ENCODE data around the gene SHC3.

The SHC3 gene

DNA sequence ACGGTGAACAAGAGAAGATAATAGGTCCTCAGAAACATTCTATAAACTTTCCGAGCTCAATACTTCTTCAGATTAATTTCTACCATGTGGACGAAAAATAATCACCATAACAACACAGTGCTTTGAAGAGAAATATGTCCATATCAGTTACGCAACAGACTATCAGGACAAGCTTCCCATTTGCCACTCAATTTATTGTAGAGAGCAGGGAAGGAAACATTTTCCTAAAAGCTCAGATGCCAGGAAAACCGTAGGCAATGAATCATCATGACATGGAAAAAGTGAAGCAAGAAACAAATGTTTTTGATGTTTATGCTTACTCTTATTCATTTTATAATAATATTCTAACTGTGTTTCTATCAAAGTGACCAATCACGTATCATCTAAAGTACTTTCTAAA lies 99.8 kb downstream of the SHC3 start:
- no peak overlapping the region for H3K4me3 ChIP-seq (ENCODE audit: control insufficient read depth, low read depth, low read length)
- TF ChIP-seq, protein P1, sequence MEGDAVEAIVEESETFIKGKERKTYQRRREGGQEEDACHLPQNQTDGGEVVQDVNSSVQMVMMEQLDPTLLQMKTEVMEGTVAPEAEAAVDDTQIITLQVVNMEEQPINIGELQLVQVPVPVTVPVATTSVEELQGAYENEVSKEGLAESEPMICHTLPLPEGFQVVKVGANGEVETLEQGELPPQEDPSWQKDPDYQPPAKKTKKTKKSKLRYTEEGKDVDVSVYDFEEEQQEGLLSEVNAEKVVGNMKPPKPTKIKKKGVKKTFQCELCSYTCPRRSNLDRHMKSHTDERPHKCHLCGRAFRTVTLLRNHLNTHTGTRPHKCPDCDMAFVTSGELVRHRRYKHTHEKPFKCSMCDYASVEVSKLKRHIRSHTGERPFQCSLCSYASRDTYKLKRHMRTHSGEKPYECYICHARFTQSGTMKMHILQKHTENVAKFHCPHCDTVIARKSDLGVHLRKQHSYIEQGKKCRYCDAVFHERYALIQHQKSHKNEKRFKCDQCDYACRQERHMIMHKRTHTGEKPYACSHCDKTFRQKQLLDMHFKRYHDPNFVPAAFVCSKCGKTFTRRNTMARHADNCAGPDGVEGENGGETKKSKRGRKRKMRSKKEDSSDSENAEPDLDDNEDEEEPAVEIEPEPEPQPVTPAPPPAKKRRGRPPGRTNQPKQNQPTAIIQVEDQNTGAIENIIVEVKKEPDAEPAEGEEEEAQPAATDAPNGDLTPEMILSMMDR (IDR thresholded peaks at IDR 0.05; ENCODE audit: control insufficient read depth, insufficient read depth, low read depth, low read length, missing control alignments): no peak
- DNase-seq (ENCODE audit: low read depth): peak; percentile 31

DNA sequence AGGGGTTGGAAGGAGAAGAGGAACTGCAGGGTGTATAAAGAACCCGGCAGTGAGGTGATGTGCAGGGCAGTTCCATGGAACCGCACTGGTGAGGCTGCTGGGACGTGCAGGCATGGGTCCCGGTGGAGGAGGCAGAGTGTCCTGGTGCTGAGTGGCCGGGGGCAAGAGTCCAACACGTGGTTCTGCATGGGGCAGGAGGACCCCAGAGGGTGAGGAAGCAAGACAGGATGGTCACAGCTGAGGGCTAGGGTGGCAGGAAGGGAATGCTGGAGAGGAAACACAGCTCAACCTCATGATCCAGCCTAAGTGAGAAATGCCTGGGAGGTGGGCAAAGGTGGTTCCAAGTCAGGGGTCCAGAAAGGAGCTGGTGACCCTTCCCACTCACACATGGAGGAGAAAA lies 100.2 kb downstream of the SHC3 start:
- DNase-seq (ENCODE audit: low read depth): no peak
- TF ChIP-seq, protein P1 (IDR thresholded peaks at IDR 0.05; ENCODE audit: control insufficient read depth, insufficient read depth, low read depth, low read length, missing control alignments): no peak
- no peak overlapping the region for H3K4me3 ChIP-seq (ENCODE audit: control insufficient read depth, low read depth, low read length)

DNA sequence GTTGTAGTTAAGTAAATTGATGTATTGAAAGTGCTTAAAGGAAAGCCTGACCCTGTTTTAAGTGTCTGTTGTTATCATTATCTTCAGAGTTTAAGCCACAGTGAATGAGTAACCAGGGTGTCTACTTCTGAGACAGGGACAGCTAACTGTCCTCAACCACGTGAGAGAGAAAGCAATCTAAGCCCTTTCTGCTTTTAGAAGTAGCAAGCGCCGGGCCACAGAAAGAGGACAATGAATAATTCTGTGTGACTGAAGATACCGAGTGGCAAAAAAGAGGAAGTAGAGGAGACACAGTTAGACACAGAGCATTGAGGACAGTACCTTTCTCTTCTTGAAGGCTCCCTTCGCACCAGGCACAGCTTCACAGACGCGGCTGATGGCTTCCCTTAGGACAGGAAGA lies 101.1 kb downstream of the SHC3 start:
- no peak for DNase-seq (ENCODE audit: low read depth)
- H3K4me3 ChIP-seq (ENCODE audit: control insufficient read depth, low read depth, low read length): no peak overlapping the region
- TF ChIP-seq, protein P1 (IDR thresholded peaks at IDR 0.05; ENCODE audit: control insufficient read depth, insufficient read depth, low read depth, low read length, missing control alignments): no peak

DNA sequence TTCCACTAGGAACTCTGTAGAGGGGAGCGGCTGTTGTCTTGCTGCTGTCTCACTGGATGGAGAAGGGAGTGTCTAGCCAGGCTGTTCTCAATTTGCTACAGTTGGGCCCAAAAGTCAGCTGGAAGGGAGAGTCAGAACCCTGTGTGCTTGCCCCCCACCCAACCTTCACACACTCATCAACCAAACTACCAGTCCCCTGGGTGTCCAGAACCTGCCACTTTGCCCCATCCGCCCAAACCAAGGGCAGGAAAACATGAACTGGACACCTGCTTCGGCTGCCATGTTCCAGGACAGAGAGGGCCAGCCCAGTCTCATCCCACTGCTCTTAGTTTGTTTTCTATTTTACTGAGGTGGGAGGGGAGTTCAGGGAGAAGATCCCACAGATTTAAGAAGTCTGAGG lies 105.2 kb downstream of the SHC3 start:
- no peak overlapping the region for H3K4me3 ChIP-seq (ENCODE audit: control insufficient read depth, low read depth, low read length)
- no peak for DNase-seq (ENCODE audit: low read depth)
- TF ChIP-seq, protein P1 (IDR thresholded peaks at IDR 0.05; ENCODE audit: control insufficient read depth, insufficient read depth, low read depth, low read length, missing control alignments): no peak

DNA sequence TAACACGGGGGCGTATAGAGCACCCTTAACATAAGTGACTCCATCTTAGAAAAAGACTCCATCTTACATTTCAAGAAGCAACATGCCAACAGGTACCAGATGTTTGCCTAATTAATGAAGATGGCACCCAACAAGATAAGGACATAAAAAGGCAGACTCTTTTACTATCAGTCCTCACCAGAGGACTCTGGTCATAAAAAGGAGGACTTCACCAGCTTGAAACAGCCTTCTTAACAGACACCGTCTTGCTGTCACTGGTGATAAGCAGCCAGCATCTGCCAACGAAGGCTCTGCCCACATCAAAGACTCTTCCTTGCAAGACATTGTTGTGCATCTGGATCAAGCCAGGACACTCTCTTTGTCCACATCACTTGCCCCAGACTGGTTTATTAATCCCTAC lies 107.0 kb downstream of the SHC3 start:
- TF ChIP-seq, protein P1 (IDR thresholded peaks at IDR 0.05; ENCODE audit: control insufficient read depth, insufficient read depth, low read depth, low read length, missing control alignments): no peak
- H3K4me3 ChIP-seq (ENCODE audit: control insufficient read depth, low read depth, low read length): no peak overlapping the region
- no peak for DNase-seq (ENCODE audit: low read depth)

DNA sequence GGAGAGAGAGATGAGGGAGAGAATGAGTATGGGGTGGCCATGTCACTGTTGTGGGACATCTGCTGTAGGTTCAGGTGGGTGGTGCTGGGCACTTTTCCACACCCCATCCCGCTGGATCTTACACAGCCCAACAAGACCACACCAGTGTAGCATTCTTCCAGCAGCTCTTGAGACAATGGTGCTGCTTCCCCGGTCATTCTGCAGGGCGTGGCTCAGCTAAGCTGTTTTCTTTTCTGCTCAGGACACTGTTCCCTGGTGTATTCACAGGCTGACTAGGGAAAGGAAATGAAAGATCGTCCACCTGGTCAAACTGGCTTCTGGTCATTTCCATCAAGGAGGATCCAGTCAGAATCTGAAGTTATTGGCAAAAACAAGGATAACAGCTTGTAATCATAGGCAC lies 111.8 kb downstream of the SHC3 start:
- no peak overlapping the region for H3K4me3 ChIP-seq (ENCODE audit: control insufficient read depth, low read depth, low read length)
- no peak for DNase-seq (ENCODE audit: low read depth)
- TF ChIP-seq, protein P1 (IDR thresholded peaks at IDR 0.05; ENCODE audit: control insufficient read depth, insufficient read depth, low read depth, low read length, missing control alignments): no peak

DNA sequence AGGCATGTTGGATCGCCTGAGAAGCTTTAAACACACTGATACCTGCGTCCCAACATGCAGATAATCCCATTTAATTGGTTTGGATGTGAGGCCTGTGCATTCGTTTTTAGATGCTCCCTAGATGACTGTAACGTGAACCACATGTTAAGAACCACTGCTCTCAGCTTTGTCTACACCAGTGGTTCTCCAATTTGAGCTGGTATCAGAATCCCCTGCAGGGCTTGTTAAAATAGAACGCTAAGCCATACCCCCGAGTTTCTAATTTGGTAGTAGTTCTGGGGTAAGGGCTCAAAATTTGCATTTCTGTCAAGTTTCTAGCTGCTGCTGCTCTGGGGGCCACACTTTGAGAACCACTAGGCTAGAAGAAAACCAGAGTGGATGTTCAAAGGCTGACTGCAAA lies 112.7 kb downstream of the SHC3 start:
- no peak for DNase-seq (ENCODE audit: low read depth)
- no peak overlapping the region for H3K4me3 ChIP-seq (ENCODE audit: control insufficient read depth, low read depth, low read length)
- TF ChIP-seq, protein P1 (IDR thresholded peaks at IDR 0.05; ENCODE audit: control insufficient read depth, insufficient read depth, low read depth, low read length, missing control alignments): no peak

Measured in AG09309 (cell line).